Body of pancreas (tissue), 4 donors: Measurements from ENCODE around the gene TNFRSF11A.

Source experiments
- POLR2A ChIP-seq, 3 donors: fragments of 450-650 bp; IDR thresholded peaks; one replicate each; pipeline ENCODE4 v1.6.1; 2016; ENCODE audit warnings: antibody characterized with exemption in 3 of 3, mild to moderate bottlenecking in 2 of 3
- TF ChIP-seq, protein P1 (sequence below), 7 experiments: fragments of 450-650 bp in 4 of 7; fragments of 200-600 bp in 3 of 7; sonication (generic) in 3 of 7; IDR thresholded peaks; one replicate each; pipeline ENCODE4 v1.5.1; 2016 to 2019; ENCODE audit warnings: antibody characterized with exemption in 7 of 7

DNA sequence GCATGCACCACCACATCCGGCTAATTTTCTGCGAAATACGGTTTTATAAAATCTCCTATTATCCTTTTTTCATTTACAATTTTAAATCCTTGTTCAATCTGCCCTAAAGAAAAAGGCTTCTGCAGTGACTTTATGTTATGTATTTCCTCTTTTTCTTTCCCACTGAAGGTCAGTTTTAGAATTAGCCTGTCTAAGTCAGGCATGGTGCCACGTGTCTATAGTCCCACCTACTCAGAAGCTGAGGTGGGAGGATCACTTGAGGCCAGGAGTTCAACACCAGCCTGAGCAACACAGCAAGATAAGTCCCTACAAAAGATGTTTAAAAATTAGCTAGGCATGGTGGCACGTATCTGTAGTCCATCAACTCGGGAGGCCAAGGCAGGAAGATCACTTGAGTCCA lies 39.8 kb upstream of the TNFRSF11A start:
- TF ChIP-seq POLR2A (IDR thresholded peaks at IDR 0.05) = no peak
- TF ChIP-seq, protein P1, sequence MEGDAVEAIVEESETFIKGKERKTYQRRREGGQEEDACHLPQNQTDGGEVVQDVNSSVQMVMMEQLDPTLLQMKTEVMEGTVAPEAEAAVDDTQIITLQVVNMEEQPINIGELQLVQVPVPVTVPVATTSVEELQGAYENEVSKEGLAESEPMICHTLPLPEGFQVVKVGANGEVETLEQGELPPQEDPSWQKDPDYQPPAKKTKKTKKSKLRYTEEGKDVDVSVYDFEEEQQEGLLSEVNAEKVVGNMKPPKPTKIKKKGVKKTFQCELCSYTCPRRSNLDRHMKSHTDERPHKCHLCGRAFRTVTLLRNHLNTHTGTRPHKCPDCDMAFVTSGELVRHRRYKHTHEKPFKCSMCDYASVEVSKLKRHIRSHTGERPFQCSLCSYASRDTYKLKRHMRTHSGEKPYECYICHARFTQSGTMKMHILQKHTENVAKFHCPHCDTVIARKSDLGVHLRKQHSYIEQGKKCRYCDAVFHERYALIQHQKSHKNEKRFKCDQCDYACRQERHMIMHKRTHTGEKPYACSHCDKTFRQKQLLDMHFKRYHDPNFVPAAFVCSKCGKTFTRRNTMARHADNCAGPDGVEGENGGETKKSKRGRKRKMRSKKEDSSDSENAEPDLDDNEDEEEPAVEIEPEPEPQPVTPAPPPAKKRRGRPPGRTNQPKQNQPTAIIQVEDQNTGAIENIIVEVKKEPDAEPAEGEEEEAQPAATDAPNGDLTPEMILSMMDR (IDR thresholded peaks at IDR 0.05) = no peak
